ENCODE measurements around the gene SLC16A1.
A peak's percentile ranks its signal among the peaks of the same experiment; 100 is the strongest.

Gene SLC16A1

DNA sequence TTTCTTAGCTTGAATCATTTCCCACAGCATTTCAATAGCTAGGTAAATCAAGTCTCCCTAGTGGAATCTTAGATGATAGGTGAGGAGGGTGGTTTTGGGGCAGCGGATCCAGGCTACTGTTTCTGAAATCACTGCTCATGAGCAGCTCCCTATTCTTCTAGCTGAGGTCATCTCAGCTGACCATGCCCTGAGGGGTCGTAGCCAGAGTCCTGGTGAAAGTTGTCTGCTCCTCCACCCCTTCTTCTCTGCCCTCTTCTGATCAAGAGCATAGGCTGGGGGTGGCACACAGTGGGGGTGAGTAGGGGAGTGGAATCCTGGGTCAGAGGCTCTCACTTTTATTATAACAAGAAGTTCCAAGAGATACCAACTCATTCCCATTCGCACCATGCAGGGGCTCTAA, 76.2 kb downstream of the SLC16A1 start:
- Histone ChIP-seq H2AK5ac (ENCODE audit: low read depth, low read length) (no peak overlapping the region), H3K18ac (ENCODE audit: low read length) (no peak overlapping the region), H2BK120ac (ENCODE audit: low read depth, low read length) (no peak overlapping the region), H3K4me3 (ENCODE audit: low read length in 2 of 2) (no peak overlapping the region), H3K79me1 (ENCODE audit: low read depth, low read length) (no peaks in the 10 kb centered on the region), H3K4me2 (ENCODE audit: insufficient read depth, low read length, poor library complexity, severe bottlenecking) (no peak overlapping the region), H3K4ac (ENCODE audit: low read length) (no peak overlapping the region), H4K91ac (ENCODE audit: low read depth, low read length, poor library complexity) (no peak overlapping the region), H2BK15ac (ENCODE audit: low read length) (no peak overlapping the region), H3K4me1 (ENCODE audit: control insufficient read depth in 2 of 2, insufficient read depth in 1 of 2, low read depth in 1 of 2, low read length in 2 of 2) (peaks cover 0 to 9% of the 10 kb centered on the region in 2 donors), H3K36me3 (replicated peaks in 1 of 2; ENCODE audit: control insufficient read depth in 2 of 2, insufficient read depth in 2 of 2, low read length in 2 of 2) (no peaks in the 10 kb centered on the region), H3K23ac (ENCODE audit: low read depth, low read length, poor library complexity) (no peak overlapping the region), H3K14ac (ENCODE audit: low read length) (no peak overlapping the region), H4K8ac (ENCODE audit: low read depth, low read length) (no peak overlapping the region), H3K27me3 (ENCODE audit: control insufficient read depth in 3 of 3, insufficient read depth in 3 of 3, low read depth in 1 of 3, low read length in 3 of 3) (peaks cover 0 to 12% (median 0%) of the 10 kb centered on the region in 3 experiments), H3K9me3 (replicated peaks in 1 of 2; ENCODE audit: control insufficient read depth in 2 of 2, insufficient read depth in 1 of 2, low read depth in 1 of 2, low read length in 2 of 2) (no peaks in the 10 kb centered on the region), H2BK12ac (ENCODE audit: low read length) (no peak overlapping the region), H2BK5ac (ENCODE audit: low read length) (no peak overlapping the region), H2AFZ (ENCODE audit: low read length) (no peak overlapping the region), H3K9ac (ENCODE audit: low read depth, low read length, poor library complexity) (no peak overlapping the region), H3K27ac (replicated peaks; ENCODE audit: low read length) (no peak overlapping the region)
- WGBS, 2 donors (ENCODE audit: extremely low coverage in 2 of 2, insufficient read length in 2 of 2, insufficient replicate concordance in 1 of 2), result no CpG with 5 or more reads among the region's 3 CpGs
- no peak for DNase-seq (ENCODE audit: low spot score)

DNA sequence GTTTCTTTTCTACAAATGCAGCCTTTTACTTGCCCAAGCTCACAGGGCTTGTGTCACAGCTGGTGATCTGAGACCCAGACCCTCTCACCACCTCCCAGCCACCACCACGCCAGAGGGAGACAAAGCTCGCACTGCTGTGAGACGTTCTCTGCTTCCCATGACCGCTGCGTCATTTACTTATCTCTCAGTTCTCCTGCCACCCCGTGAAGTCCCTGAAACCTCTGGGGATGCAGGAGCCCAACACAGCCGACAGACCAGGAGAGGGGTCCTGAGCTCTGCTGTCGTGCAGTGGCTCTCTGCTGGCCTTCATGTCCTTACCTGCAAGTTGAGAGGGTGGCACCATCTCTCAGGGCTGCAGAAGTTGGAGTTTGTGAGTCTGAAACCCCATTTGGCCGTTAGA, 77.7 kb downstream of the SLC16A1 start:
- no peak overlapping the region for H3K4ac ChIP-seq (ENCODE audit: low read length)
- H4K91ac ChIP-seq (ENCODE audit: low read depth, low read length, poor library complexity), result peak overlapping the region; percentile 33
- H2BK15ac ChIP-seq (ENCODE audit: low read length), result peak overlapping the region; percentile 68
- H3K27ac ChIP-seq (replicated peaks; ENCODE audit: low read length), result no peak overlapping the region
- H3K9me3 ChIP-seq (replicated peaks in 1 of 2; ENCODE audit: control insufficient read depth in 2 of 2, insufficient read depth in 1 of 2, low read depth in 1 of 2, low read length in 2 of 2), result no peaks in the 10 kb centered on the region
- no peaks in the 10 kb centered on the region for H3K36me3 ChIP-seq (replicated peaks in 1 of 2; ENCODE audit: control insufficient read depth in 2 of 2, insufficient read depth in 2 of 2, low read length in 2 of 2)
- H3K79me1 ChIP-seq (ENCODE audit: low read depth, low read length), result no peaks in the 10 kb centered on the region
- H3K14ac ChIP-seq (ENCODE audit: low read length), result no peak overlapping the region
- H3K4me2 ChIP-seq (ENCODE audit: insufficient read depth, low read length, poor library complexity, severe bottlenecking), result no peak overlapping the region
- H3K27me3 ChIP-seq (ENCODE audit: control insufficient read depth in 3 of 3, insufficient read depth in 3 of 3, low read depth in 1 of 3, low read length in 3 of 3), result peaks cover 0 to 12% (median 0%) of the 10 kb centered on the region in 3 experiments
- peaks cover 0 to 9% of the 10 kb centered on the region in 2 donors for H3K4me1 ChIP-seq (ENCODE audit: control insufficient read depth in 2 of 2, insufficient read depth in 1 of 2, low read depth in 1 of 2, low read length in 2 of 2)
- peak overlapping the region; percentile 30 for H3K23ac ChIP-seq (ENCODE audit: low read depth, low read length, poor library complexity)
- H2AFZ ChIP-seq (ENCODE audit: low read length), result peak overlapping the region; percentile 58
- H3K4me3 ChIP-seq (ENCODE audit: low read length in 2 of 2), result no peak overlapping the region
- no peak overlapping the region for H2BK5ac ChIP-seq (ENCODE audit: low read length)
- no peak overlapping the region for H2BK120ac ChIP-seq (ENCODE audit: low read depth, low read length)
- peak overlapping the region; percentile 84 for H3K18ac ChIP-seq (ENCODE audit: low read length)
- H4K8ac ChIP-seq (ENCODE audit: low read depth, low read length), result no peak overlapping the region
- WGBS, 2 donors (ENCODE audit: extremely low coverage in 2 of 2, insufficient read length in 2 of 2, insufficient replicate concordance in 1 of 2), result no CpG with 5 or more reads among the region's 9 CpGs
- no peak overlapping the region for H3K9ac ChIP-seq (ENCODE audit: low read depth, low read length, poor library complexity)
- no peak overlapping the region for H2AK5ac ChIP-seq (ENCODE audit: low read depth, low read length)
- no peak overlapping the region for H2BK12ac ChIP-seq (ENCODE audit: low read length)
- no peak for DNase-seq (ENCODE audit: low spot score)

DNA sequence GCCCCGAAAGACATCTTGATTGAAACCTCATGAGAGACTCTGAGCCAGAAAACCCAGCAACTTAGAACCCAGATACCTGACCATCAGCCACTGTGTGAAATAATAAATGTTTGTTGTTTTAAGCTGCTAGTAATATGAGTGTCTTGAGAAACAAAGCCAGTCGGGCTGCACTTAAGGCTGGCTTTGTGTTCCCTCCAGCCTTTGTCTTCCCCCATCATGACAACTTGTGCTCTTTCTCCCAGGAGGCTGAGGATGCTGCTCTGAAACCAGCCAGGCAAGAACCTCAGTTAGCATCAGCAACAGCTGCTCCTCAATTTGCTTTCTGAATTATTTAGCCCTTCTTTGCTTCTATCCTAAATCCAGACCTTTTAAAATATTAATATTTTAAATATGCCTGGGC, 78.2 kb downstream of the SLC16A1 start:
- Histone ChIP-seq H3K4ac (ENCODE audit: low read length) (no peak overlapping the region), H2AK5ac (ENCODE audit: low read depth, low read length) (no peak overlapping the region), H3K18ac (ENCODE audit: low read length) (no peak overlapping the region), H2BK120ac (ENCODE audit: low read depth, low read length) (no peak overlapping the region), H2AFZ (ENCODE audit: low read length) (peak overlapping the region; percentile 18), H2BK5ac (ENCODE audit: low read length) (no peak overlapping the region), H4K8ac (ENCODE audit: low read depth, low read length) (no peak overlapping the region), H2BK15ac (ENCODE audit: low read length) (no peak overlapping the region), H3K4me3 (ENCODE audit: low read length in 2 of 2) (no peak overlapping the region), H3K27ac (replicated peaks; ENCODE audit: low read length) (no peak overlapping the region), H2BK12ac (ENCODE audit: low read length) (no peak overlapping the region), H3K79me1 (ENCODE audit: low read depth, low read length) (no peaks in the 10 kb centered on the region), H3K27me3 (ENCODE audit: control insufficient read depth in 3 of 3, insufficient read depth in 3 of 3, low read depth in 1 of 3, low read length in 3 of 3) (peaks cover 0 to 12% (median 0%) of the 10 kb centered on the region in 3 experiments), H3K36me3 (replicated peaks in 1 of 2; ENCODE audit: control insufficient read depth in 2 of 2, insufficient read depth in 2 of 2, low read length in 2 of 2) (no peaks in the 10 kb centered on the region), H3K14ac (ENCODE audit: low read length) (no peak overlapping the region), H3K9me3 (replicated peaks in 1 of 2; ENCODE audit: control insufficient read depth in 2 of 2, insufficient read depth in 1 of 2, low read depth in 1 of 2, low read length in 2 of 2) (no peaks in the 10 kb centered on the region), H3K4me1 (ENCODE audit: control insufficient read depth in 2 of 2, insufficient read depth in 1 of 2, low read depth in 1 of 2, low read length in 2 of 2) (peaks cover 0 to 13% of the 10 kb centered on the region in 2 donors), H3K23ac (ENCODE audit: low read depth, low read length, poor library complexity) (no peak overlapping the region), H3K4me2 (ENCODE audit: insufficient read depth, low read length, poor library complexity, severe bottlenecking) (no peak overlapping the region), H3K9ac (ENCODE audit: low read depth, low read length, poor library complexity) (no peak overlapping the region), H4K91ac (ENCODE audit: low read depth, low read length, poor library complexity) (no peak overlapping the region)
- WGBS, 2 donors (ENCODE audit: extremely low coverage in 2 of 2, insufficient read length in 2 of 2, insufficient replicate concordance in 1 of 2), result no CpG with 5 or more reads among the region's 2 CpGs
- DNase-seq (ENCODE audit: low spot score), result no peak

DNA sequence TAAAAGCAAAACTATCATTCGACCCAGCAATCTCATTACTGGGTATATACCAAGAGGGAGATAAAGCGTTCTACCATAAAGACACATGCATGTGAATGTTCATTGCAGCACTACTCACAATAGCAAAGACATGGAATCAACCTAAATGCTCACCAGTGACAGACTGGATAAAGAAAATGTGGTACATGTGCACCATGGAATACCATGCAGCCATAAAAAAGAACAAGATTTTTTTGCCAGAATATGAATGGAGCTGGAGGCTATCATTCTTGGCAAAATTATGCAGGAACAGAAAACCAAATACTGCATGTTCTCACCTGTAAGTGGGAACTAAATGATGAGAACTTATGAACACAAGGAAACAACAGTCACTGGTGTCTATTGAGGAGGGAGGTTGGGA, 79.7 kb downstream of the SLC16A1 start:
- no peak overlapping the region for H2AFZ ChIP-seq (ENCODE audit: low read length)
- no CpG with 5 or more reads among the region's 2 CpGs for WGBS, 2 donors (ENCODE audit: extremely low coverage in 2 of 2, insufficient read length in 2 of 2, insufficient replicate concordance in 1 of 2)

More for the DNA sequence above, 79.7 kb downstream of the SLC16A1 start:
- Histone ChIP-seq H3K9me3 (replicated peaks in 1 of 2; ENCODE audit: control insufficient read depth in 2 of 2, insufficient read depth in 1 of 2, low read depth in 1 of 2, low read length in 2 of 2) (no peaks in the 10 kb centered on the region), H2BK120ac (ENCODE audit: low read depth, low read length) (no peak overlapping the region), H2AK5ac (ENCODE audit: low read depth, low read length) (no peak overlapping the region), H3K79me1 (ENCODE audit: low read depth, low read length) (no peaks in the 10 kb centered on the region), H3K4me2 (ENCODE audit: insufficient read depth, low read length, poor library complexity, severe bottlenecking) (no peak overlapping the region), H3K4me1 (ENCODE audit: control insufficient read depth in 2 of 2, insufficient read depth in 1 of 2, low read depth in 1 of 2, low read length in 2 of 2) (peaks cover 0 to 14% of the 10 kb centered on the region in 2 donors), H3K27ac (replicated peaks; ENCODE audit: low read length) (no peak overlapping the region), H3K4ac (ENCODE audit: low read length) (no peak overlapping the region), H3K14ac (ENCODE audit: low read length) (no peak overlapping the region), H2BK12ac (ENCODE audit: low read length) (no peak overlapping the region), H3K23ac (ENCODE audit: low read depth, low read length, poor library complexity) (no peak overlapping the region), H3K18ac (ENCODE audit: low read length) (no peak overlapping the region), H4K91ac (ENCODE audit: low read depth, low read length, poor library complexity) (no peak overlapping the region), H2BK5ac (ENCODE audit: low read length) (no peak overlapping the region), H3K4me3 (ENCODE audit: low read length in 2 of 2) (no peak overlapping the region), H3K9ac (ENCODE audit: low read depth, low read length, poor library complexity) (no peak overlapping the region), H4K8ac (ENCODE audit: low read depth, low read length) (no peak overlapping the region), H3K27me3 (ENCODE audit: control insufficient read depth in 3 of 3, insufficient read depth in 3 of 3, low read depth in 1 of 3, low read length in 3 of 3) (peaks cover 0 to 12% (median 0%) of the 10 kb centered on the region in 3 experiments), H3K36me3 (replicated peaks in 1 of 2; ENCODE audit: control insufficient read depth in 2 of 2, insufficient read depth in 2 of 2, low read length in 2 of 2) (no peaks in the 10 kb centered on the region), H2BK15ac (ENCODE audit: low read length) (no peak overlapping the region)
- DNase-seq (ENCODE audit: low spot score), result no peak

Data from neuronal stem cell (in vitro differentiated cells).